HL-60 (cell line): Measurements from ENCODE around the gene PRPF6.

ENCODE experiments used
- GABPA ChIP-seq: IDR thresholded peaks from 2 replicates; pipeline ENCODE4 v1.6.1; 2012; ENCODE audit warnings: low read depth
- POLR2AphosphoS5 ChIP-seq: IDR thresholded peaks from 2 replicates; pipeline ENCODE4 v1.6.1; 2012; ENCODE audit warnings: low read depth
- SPI1 ChIP-seq: IDR thresholded peaks from 2 replicates; pipeline ENCODE4 v1.6.1; 2012; ENCODE audit warnings: low read depth, mild to moderate bottlenecking, borderline replicate concordance
- TF ChIP-seq, protein P1 (sequence below): IDR thresholded peaks from one replicate; pipeline ENCODE4 v1.5.1; 2011; ENCODE audit warnings: low read length, control low read depth, inconsistent platforms; ENCODE audit not compliant: insufficient read depth
- TF ChIP-seq, protein P2 (sequence below): IDR thresholded peaks from 2 replicates; pipeline ENCODE4 v1.6.1; 2012; ENCODE audit warnings: low read depth; ENCODE audit not compliant: insufficient replicate concordance

GRCh38 chr20:64070244-64070993 is 89.5 kb downstream of the PRPF6 start:
- TF ChIP-seq, protein P1, sequence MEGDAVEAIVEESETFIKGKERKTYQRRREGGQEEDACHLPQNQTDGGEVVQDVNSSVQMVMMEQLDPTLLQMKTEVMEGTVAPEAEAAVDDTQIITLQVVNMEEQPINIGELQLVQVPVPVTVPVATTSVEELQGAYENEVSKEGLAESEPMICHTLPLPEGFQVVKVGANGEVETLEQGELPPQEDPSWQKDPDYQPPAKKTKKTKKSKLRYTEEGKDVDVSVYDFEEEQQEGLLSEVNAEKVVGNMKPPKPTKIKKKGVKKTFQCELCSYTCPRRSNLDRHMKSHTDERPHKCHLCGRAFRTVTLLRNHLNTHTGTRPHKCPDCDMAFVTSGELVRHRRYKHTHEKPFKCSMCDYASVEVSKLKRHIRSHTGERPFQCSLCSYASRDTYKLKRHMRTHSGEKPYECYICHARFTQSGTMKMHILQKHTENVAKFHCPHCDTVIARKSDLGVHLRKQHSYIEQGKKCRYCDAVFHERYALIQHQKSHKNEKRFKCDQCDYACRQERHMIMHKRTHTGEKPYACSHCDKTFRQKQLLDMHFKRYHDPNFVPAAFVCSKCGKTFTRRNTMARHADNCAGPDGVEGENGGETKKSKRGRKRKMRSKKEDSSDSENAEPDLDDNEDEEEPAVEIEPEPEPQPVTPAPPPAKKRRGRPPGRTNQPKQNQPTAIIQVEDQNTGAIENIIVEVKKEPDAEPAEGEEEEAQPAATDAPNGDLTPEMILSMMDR = no peak
- TF ChIP-seq, protein P2, sequence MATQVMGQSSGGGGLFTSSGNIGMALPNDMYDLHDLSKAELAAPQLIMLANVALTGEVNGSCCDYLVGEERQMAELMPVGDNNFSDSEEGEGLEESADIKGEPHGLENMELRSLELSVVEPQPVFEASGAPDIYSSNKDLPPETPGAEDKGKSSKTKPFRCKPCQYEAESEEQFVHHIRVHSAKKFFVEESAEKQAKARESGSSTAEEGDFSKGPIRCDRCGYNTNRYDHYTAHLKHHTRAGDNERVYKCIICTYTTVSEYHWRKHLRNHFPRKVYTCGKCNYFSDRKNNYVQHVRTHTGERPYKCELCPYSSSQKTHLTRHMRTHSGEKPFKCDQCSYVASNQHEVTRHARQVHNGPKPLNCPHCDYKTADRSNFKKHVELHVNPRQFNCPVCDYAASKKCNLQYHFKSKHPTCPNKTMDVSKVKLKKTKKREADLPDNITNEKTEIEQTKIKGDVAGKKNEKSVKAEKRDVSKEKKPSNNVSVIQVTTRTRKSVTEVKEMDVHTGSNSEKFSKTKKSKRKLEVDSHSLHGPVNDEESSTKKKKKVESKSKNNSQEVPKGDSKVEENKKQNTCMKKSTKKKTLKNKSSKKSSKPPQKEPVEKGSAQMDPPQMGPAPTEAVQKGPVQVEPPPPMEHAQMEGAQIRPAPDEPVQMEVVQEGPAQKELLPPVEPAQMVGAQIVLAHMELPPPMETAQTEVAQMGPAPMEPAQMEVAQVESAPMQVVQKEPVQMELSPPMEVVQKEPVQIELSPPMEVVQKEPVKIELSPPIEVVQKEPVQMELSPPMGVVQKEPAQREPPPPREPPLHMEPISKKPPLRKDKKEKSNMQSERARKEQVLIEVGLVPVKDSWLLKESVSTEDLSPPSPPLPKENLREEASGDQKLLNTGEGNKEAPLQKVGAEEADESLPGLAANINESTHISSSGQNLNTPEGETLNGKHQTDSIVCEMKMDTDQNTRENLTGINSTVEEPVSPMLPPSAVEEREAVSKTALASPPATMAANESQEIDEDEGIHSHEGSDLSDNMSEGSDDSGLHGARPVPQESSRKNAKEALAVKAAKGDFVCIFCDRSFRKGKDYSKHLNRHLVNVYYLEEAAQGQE = no peak
- TF ChIP-seq GABPA (no peak), POLR2AphosphoS5 (no peak; the same call in 1 of the 2 replicates), SPI1 (no peak)
